IPS DF 4.7 (cell line): Measurements from ENCODE around the gene SAMD9.
"Not testable (repeated sequence)": the region's sequence is repeated elsewhere in the genome, so short reads cannot be mapped to it uniquely, and the experiment has no call there.

Experiments
- DNase-seq: peaks from one replicate; pipeline ENCODE4 v3.0.0-alpha.2; 2013; ENCODE audit warnings: low spot score; ENCODE audit errors: extremely low read depth

Gene SAMD9

DNA sequence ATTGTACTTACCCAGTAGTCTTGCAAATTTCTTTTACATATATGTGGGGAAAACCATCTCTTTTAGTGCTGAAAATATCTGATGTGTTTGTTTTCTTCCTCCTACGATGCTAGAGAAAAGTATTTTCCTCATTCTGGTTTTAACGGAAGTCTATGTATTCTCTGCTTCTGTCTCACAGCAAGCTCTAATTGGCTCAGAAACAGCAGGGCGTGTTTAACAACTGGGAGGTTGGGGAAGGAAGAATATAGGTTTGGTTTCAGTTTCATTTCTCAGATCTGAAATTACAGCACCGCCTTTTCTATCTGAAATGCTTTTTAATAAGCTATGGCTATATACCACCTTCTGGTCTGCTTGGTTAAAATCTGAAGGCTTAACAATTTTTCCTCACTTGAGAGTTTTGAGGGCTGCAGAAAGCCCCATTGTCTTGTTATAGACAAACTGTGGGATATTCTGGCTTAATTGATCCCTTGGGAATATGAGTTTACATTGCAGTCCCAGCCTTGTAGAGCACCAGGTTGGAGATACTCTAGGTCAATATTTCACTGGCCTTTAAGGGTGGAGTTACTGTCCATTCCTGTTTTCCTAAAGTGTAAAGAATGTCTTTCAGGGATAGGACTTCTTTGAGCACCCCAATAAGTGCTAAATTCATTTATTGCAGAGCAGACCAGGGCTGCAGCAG is at the start of gene SAMD9:
SAMD9 (minus strand) TSS at position 128 of the 679 bp plus-strand sequence. CDS start 11,882 bp downstream, outside the sequence.
- no peak for DNase-seq

- no peak for DNase-seq
These were observed 47.7 kb upstream of the SAMD9 start for GRCh38 chr7:93165447-93165846.

DNA sequence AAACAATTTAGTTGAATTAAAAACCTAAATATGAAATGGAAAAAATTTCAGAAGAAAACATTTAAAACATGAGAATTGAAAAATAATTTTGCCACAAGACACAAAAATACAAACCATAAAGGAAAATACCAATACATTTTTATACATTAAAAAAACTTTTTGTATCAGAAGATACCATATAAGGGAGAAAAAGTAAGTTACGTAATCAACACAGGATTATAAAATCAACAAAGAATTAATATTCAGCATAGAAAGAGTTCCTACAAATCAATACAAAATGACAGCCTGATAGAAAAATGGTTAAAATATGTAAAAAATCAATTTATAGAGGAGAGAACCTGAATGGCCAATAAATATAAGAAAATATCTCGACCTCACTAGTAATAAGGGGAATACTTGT is 47.0 kb upstream of the SAMD9 start:
- DNase-seq: no peak

GRCh38 chr7:93161181-93161762 is 43.5 kb upstream of the SAMD9 start:
- DNase-seq: no peak

- no peak for DNase-seq
These were observed 42.6 kb upstream of the SAMD9 start for GRCh38 chr7:93160410-93160809.

DNA sequence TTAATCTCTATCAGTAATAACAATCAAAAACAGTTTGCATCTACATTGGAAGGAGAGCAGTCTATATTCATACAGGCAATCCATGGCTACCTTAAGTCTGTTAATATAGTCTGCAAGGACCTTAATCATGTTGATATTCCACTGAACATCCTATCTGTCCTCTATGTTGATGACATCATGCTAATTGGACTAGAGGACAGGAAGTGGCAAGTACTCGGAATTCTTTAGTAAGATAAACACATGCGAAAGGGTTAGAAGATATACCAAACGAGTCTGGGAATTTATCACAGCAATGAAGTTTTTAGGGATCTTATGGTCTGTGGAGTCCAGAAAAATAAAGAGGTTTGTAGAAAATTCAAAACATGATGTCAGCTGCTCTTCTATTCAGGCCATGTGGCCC is 41.7 kb upstream of the SAMD9 start:
- DNase-seq: no peak

DNA sequence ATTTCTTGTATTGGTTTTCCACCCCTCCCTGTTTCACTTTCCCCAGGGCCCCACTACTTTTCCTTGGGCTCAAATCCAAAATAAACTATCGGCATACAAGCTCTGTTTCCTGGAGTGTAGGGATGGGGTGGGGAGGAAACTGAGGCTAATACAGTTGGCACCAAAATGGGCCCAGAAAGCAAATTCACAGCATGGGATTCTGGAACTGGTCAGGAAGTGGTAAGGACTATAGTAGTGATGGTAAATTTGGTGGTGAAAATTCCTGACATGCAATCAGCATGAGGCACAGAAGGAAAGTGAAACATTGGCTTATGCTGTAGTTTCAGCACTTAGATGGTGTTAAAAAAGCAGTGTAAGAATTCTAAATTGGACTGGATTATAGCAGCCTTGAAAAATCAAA is 39.1 kb upstream of the SAMD9 start:
- no peak for DNase-seq

DNA sequence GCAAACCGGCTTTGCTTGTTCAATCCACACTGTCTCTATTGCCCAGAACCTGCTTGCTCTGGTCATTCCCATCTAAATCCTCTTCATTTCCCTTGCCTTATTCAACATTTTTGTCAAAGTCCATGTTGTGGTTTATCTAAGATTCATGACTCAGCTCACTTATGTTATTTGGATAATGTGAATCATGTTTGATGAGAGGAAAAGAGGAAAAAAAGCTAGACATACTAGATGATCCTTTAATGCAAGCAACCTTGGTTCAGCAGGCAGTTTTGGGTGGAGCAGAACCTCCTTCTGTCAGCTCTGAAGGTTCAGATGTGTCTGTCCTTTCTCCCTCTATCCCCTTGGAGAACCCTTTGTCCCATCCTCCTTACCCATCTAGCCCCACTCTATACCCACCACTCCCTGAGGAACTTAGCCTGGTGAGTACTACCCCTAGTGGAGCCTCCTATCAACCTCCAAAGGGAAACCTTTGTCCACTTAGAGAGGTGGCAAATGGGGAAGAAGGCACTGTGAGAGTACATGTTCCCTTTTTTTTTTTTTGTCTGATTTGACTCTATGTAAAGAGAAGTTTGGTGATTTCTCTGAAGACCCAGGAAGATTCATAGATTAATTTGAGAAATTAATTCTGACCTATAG is 32.5 kb upstream of the SAMD9 start:
- no peak for DNase-seq

DNA sequence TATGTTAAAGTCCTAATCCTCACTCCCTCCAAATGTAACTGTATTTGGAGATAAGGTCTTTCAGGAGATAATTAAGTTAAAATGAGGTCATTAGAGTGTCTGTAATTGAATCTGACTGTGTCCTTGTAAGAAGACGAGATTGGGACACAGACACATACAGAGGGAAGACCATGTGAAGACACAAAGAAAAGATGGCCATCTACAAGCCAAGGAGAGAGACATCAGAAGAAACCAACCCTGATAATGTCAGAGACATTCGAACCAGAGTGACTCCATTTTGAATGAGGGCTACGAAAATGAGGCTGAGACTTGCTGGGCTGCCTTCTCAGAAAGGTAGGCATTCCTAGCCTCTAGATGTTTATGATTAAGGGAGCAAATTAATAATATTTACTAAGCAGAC is 30.9 kb upstream of the SAMD9 start:
- DNase-seq: no peak

GRCh38 chr7:93148144-93148543 is 30.4 kb upstream of the SAMD9 start, which contains the start of gene SAMD9L:
TSS of gene SAMD9L (minus strand) at chr7:93148385. CDS start at chr7:93135971, 12,414 bp downstream.
- DNase-seq: no peak

DNA sequence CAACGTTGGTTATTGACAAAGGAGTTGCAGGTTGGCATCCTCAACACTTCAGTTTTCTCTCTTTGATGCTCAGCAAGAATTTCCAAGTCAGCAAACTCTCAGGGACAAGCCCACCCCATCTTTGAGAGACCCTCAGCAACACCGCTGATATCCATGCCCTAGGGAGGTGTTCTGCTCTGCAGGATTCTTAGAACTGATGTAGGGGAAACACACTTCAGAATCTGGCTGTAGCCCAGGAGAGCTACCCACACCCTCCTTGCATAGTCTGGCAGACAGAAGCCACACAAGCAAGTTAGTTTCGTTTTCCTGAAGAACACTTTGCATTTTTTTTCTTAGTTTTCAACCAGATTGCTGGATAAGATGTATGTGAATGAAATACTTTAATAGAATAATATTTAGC is 29.6 kb upstream of the SAMD9 start:
- DNase-seq: no peak

GRCh38 chr7:93146472-93147141 is 28.8 kb upstream of the SAMD9 start:
- DNase-seq: no peak

DNA sequence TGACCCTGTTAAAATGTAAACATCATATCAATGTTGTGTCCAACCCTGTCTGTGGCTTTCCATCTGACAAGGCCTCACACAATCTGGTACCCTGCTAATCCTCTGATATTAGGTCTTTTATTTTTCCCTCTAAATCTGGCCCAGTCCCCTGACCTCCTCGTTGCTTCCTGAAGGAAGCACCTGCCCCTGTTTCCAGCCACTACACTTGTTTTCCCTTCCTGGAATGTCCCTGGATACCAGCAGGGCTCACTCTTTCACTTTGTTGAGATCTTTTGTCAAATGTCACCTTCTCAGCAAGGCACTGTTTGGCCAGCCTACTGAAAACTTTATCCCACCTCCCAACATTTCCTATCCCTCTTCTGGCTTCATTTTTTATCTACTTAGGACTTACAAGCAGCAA is 28.3 kb upstream of the SAMD9 start:
- no peak for DNase-seq

DNA sequence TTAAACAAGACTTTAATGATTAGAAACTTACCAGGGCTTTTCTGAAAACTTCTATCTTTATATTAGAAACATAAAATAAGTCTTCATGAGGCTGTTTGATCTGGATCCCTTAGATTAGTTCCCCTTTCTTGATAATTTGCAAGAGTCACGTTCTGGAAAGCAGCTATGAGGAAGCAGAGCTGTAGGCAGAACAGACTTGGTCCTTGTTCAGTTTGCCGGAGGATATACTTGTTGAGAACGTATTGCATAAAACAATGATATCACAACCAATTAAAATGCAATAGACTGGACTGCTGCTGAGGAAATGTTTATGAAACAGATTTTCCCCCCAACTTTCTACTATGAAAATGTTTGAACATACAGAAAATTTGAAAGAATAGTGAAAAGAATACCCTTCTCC is 27.6 kb upstream of the SAMD9 start:
- DNase-seq: no peak

DNA sequence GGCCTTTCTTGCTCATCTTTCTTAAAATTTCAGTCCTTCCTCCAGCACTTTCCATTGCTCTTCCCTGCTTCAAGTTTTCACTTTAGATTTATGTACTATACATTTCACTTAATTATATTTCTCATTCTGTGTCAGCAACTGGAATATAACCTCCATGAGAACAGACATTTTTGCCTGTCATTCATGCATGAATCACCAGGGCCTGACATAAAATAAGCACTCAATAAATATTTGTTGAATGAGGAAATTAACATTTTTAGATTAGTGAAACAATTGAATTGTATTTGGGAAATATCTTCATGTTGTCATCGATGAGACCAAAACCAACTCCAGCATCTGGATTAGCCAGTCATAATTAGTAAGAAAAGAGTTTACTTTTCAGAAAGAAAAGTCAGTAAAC is 24.3 kb upstream of the SAMD9 start:
- DNase-seq: no peak

DNA sequence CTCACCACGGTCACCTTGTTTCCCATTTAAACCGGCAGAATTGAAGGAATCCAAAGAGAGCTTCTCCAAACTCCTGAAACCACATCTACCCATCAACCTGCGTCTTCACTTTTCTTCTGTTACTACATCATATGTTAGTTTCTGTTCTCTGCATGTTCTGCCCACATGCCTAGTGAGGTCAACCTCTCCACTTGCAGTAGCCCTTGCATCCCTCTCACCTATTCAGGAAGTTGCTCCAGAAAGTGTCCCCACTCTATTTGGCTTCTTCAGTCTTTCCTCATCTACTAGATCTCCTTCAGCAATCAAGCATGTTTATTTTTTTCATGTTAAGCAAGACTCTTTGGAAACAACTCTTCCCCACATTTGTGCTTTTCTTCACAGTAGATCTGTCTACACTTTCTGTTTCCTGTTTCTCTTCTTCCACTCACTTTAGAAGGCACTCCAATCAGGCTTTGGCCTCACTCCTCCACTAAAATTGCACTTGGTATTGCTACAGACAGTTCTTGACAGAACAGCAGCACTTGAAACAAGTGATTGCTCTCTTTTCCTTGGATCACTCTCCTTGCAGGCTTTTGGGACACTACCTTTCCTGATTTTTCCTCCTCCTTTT is 22.9 kb upstream of the SAMD9 start:
- no peak for DNase-seq

DNA sequence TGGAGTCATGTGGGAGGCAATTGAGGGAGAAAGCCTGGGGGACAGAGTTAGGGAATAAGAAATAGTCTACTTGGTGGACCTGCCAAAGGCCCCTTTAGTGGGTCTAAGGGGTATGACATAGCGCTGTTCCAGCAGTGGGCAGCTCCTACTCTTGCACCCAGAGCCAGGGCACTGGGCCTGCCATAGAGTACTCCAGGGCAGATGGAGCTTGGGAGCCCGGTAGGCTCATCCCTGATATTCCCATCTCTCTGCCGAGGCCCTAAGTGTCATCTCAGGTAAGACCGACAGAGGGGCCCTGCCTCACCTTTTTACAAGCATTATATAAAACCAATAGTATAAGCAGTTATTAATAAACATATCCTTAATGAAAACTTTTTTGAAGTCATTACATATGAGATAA is 20.8 kb upstream of the SAMD9 start:
- DNase-seq: no peak

- DNase-seq: no peak
These were observed 15.2 kb upstream of the SAMD9 start for GRCh38 chr7:93133005-93133404.

DNA sequence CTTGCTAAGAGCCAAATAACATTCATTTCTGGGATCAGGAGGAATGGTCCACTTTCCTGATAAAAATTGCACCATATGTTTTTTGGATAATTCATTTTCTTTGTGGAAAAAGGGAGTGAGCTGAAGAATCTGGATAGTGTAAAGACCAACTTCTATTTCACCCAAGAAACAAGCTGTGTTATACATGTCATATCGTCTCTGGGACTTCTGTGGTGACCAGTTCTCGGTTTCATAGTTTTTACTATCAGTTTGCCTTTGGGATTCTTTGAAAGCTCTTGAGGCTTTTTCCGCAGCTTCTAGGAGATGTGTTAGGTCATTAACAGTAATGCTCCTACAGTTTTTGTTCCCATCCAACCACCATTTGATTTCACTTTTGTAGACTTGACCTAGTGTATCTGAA is 14.4 kb upstream of the SAMD9 start:
- no peak for DNase-seq

DNA sequence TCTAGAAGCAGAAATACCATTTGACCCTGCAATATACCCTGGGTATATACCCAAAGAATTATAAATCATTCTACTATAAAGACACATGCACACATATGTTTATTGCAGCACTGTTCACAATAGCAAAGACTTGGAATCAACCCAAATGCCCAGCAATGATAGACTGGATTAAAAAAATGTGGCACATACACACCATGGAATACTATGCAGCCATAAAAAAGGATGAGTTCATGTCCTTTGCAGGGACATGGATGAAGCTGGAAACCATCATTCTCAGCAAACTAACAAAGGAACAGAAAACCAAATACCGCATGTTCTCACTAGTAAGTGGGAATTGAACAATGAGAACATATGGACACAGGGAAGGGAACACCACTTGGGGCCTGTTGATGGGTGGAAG is 9.2 kb upstream of the SAMD9 start:
- DNase-seq: not testable (repeated sequence)

- not testable (repeated sequence) for DNase-seq
These were observed 5.8 kb upstream of the SAMD9 start for GRCh38 chr7:93123532-93123931.
